Measurements from ENCODE around the gene TP53I11. TPM values are rescaled to one million over a fixed set of nuclear protein-coding genes. Genes with fewer than 3 reads are reported as not detected.

TP53I11 gene
- total RNA-seq, 4 donors from 2014 or later: 58.0 to 91.5 (median 70.6) TPM

DNA sequence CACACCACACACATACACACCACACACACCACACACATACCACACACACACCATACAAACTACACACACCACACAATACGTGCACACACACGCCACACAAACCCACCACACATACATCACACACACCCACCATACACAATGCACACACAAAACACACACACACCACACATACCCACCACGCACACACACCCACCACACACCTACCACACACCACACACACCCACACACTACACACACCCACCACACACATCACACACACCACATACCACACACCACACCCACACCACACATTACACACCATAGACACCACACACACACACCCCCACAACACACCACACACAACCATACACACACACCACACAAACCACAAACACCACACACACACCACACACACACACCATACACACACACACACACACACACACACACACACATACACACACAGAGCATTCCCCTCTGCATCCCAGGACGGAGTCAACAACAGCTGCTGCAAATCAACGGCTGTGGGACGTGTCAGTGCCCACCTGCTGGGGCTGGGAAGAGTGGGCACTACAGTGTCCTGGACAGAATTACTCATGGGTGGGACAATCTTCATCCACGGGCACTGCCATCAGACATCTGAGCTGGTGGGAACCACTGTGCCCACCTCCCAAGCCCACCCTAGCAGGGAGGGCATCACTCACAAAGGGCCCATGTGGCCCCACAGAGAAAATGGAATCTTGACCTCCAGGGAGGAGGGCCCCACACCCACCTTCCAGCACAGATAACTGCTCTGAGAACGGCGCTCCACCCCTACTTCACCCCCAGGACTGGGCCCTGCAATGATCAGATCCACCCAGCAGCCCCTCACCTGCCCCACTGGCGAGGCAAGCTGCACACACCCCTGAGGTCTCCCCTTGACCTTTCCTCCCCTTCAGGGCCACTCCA is 8.4 kb downstream of the TP53I11 start:
- H3K27me3 ChIP-seq: no peaks in the 10 kb centered on the region
- no peak for TF ChIP-seq CTCF (IDR thresholded peaks at IDR 0.05)
- TF ChIP-seq POLR2A (IDR thresholded peaks at IDR 0.05): no peak
- no peak for TF ChIP-seq POLR2AphosphoS5 (IDR thresholded peaks at IDR 0.05)
- TF ChIP-seq EP300 (IDR thresholded peaks at IDR 0.05): no peak
- no peak for DNase-seq (ENCODE audit: low spot score in 2 of 2)
- WGBS: 89% methylated on average over 9 of the region's 10 CpGs
- H3K9me3 ChIP-seq: no peaks in the 10 kb centered on the region
- H3K36me3 ChIP-seq: no peaks in the 10 kb centered on the region
- H3K4me3 ChIP-seq: no peak overlapping the region
- H3K4me1 ChIP-seq: peaks cover 55% of the 10 kb centered on the region
- no peak overlapping the region for H3K27ac ChIP-seq

- no peak overlapping the region for H3K4me3 ChIP-seq
- no peaks in the 10 kb centered on the region for H3K27me3 ChIP-seq
- H3K4me1 ChIP-seq: peaks cover 51% of the 10 kb centered on the region
- H3K27ac ChIP-seq: no peak overlapping the region
- WGBS: 79% methylated on average over 12 of the region's 12 CpGs
- TF ChIP-seq POLR2A (IDR thresholded peaks at IDR 0.05) (no peak), POLR2AphosphoS5 (IDR thresholded peaks at IDR 0.05) (no peak)
- DNase-seq (ENCODE audit: low spot score in 2 of 2): no peak
- no peaks in the 10 kb centered on the region for H3K9me3 ChIP-seq
- no peaks in the 10 kb centered on the region for H3K36me3 ChIP-seq
Measured at GRCh38 chr11:44941259-44942021, 9.2 kb downstream of the TP53I11 start.

- Histone ChIP-seq H3K9me3 (no peaks in the 10 kb centered on the region), H3K36me3 (no peaks in the 10 kb centered on the region), H3K27me3 (no peaks in the 10 kb centered on the region), H3K4me1 (peaks cover 45% of the 10 kb centered on the region), H3K4me3 (no peak overlapping the region), H3K27ac (no peak overlapping the region)
- TF ChIP-seq CTCF (IDR thresholded peaks at IDR 0.05) (no peak), POLR2A (IDR thresholded peaks at IDR 0.05) (no peak), EP300 (IDR thresholded peaks at IDR 0.05) (no peak), POLR2AphosphoS5 (IDR thresholded peaks at IDR 0.05) (no peak)
- WGBS: 91% methylated on average over 9 of the region's 9 CpGs
- no peak for DNase-seq (ENCODE audit: low spot score in 2 of 2)
Measured at GRCh38 chr11:44940835-44941234, 9.8 kb downstream of the TP53I11 start.

- H3K36me3 ChIP-seq: peaks cover 1% of the 10 kb centered on the region
Measured at GRCh38 chr11:44940404-44940803, 10.3 kb downstream of the TP53I11 start.

More at GRCh38 chr11:44940404-44940803, 10.3 kb downstream of the TP53I11 start:
- TF ChIP-seq CTCF (IDR thresholded peaks at IDR 0.05) (no peak), POLR2A (IDR thresholded peaks at IDR 0.05) (no peak), POLR2AphosphoS5 (IDR thresholded peaks at IDR 0.05) (no peak), EP300 (IDR thresholded peaks at IDR 0.05) (no peak)
- H3K27me3 ChIP-seq: no peaks in the 10 kb centered on the region
- H3K9me3 ChIP-seq: no peaks in the 10 kb centered on the region
- WGBS: 44% methylated on average over 7 of the region's 7 CpGs
- H3K27ac ChIP-seq: no peak overlapping the region
- DNase-seq (ENCODE audit: low spot score in 2 of 2): no peak
- peaks cover 41% of the 10 kb centered on the region for H3K4me1 ChIP-seq
- H3K4me3 ChIP-seq: no peak overlapping the region

Data from suprapubic skin (tissue), 4 donors.